BJ (cell line): ENCODE measurements around the gene ICE1. TPM values are rescaled to one million over a fixed set of nuclear protein-coding genes. Genes with fewer than 3 reads are reported as not detected.

ENCODE experiments used
- CTCF ChIA-PET: fragments of 350-600 bp; formaldehyde crosslinking; extraction: SDS; loops from one replicate; lab custom pipeline; 2021; ENCODE audit warnings: antibody characterized with exemption, inconsistent platforms; lab: Yijun Ruan, JAX
- POLR2A ChIA-PET: fragments of 300-600 bp; sonication (Branson Sonifier 250); formaldehyde crosslinking; extraction: SDS; loops from one replicate; lab custom pipeline; 2021; ENCODE audit warnings: antibody characterized with exemption; lab: Charles Lee
- DNase-seq: peaks from one replicate; pipeline ENCODE4 v3.0.0-alpha.2; 2011; ENCODE audit warnings: low read depth
- H3K27me3 ChIP-seq: 2 replicates; pipeline ENCODE4 v1.6.0; 2011; ENCODE audit warnings: low read length; ENCODE audit not compliant: control insufficient read depth, insufficient read depth
- H3K36me3 ChIP-seq: 2 replicates; pipeline ENCODE4 v1.5.1; 2011; ENCODE audit warnings: low read length; ENCODE audit not compliant: control insufficient read depth, insufficient read depth
- H3K4me3 ChIP-seq: 2 replicates; pipeline ENCODE4 v1.5.1; 2011; ENCODE audit warnings: low read depth, mild to moderate bottlenecking, control low read depth, low read length
- polyA plus RNA-seq: library from polyadenylated mRNA; depleted of rRNA; stranded (reverse); fragments of >200 nt; gene quantifications from 2 replicates; pipeline ENCODE4 v1.2.3, GENCODE V29; 2011
- TF ChIP-seq, protein P1 (sequence below): IDR thresholded peaks from 2 replicates; pipeline ENCODE4 v1.5.1; 2011; ENCODE audit warnings: low read depth, mild to moderate bottlenecking, control low read depth, inconsistent platforms, low read length, moderate library complexity; ENCODE audit not compliant: insufficient read depth

Gene ICE1
- polyA plus RNA-seq, 1 experiment: 10.2 TPM

DNA sequence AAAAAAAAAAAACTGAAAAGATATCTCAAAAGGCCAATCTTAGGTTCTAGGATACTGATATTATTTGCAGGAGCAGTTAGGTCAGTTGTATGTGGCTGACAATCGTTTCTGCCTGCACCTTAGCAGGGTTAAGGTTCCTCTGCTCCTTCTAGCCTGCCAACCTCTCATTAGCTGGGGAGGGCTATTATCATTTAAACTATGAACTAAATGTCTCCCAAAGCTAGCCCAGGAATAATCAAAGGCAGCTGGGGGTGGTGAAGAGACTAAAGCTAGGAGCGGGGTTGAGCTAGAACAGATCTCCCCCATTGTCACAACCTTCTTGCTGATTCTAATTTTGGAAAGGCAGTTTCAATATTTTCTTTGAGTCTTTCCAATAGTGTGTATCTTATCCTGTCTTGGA, 99.9 kb downstream of the ICE1 start:
- Histone ChIP-seq H3K36me3 (no peaks in the 10 kb centered on the region), H3K4me3 (no peak overlapping the region), H3K27me3 (no peaks in the 10 kb centered on the region)
- DNase-seq: no peak
- ChIA-PET CTCF (no interaction called here), POLR2A (no interaction called here)
- TF ChIP-seq, protein P1, sequence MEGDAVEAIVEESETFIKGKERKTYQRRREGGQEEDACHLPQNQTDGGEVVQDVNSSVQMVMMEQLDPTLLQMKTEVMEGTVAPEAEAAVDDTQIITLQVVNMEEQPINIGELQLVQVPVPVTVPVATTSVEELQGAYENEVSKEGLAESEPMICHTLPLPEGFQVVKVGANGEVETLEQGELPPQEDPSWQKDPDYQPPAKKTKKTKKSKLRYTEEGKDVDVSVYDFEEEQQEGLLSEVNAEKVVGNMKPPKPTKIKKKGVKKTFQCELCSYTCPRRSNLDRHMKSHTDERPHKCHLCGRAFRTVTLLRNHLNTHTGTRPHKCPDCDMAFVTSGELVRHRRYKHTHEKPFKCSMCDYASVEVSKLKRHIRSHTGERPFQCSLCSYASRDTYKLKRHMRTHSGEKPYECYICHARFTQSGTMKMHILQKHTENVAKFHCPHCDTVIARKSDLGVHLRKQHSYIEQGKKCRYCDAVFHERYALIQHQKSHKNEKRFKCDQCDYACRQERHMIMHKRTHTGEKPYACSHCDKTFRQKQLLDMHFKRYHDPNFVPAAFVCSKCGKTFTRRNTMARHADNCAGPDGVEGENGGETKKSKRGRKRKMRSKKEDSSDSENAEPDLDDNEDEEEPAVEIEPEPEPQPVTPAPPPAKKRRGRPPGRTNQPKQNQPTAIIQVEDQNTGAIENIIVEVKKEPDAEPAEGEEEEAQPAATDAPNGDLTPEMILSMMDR: no peak

DNA sequence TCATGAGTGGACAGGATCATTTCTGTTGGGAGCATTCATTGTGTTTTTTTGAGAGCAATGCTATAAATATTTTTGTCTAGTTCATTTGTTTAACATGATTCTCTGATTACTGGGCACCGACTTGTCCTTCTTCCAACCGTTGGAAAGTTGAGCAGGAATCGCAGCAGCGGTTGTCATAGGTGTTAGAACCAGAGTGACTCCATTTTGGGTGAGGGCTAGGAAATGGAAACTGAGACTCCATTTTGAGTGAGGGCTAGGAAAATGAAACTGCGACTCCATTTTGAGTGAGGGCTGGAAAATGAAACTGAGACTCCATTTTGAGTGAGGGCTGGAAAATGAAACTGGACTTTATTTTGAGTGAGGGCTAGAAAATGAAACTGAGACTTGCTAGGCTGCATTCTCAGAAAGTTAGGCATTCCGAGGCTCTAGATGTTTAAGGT, 100.6 kb downstream of the ICE1 start:
- POLR2A ChIA-PET: no interaction called here
- Histone ChIP-seq H3K27me3 (no peaks in the 10 kb centered on the region), H3K36me3 (no peaks in the 10 kb centered on the region), H3K4me3 (no peak overlapping the region)
- no peak for DNase-seq
- CTCF ChIA-PET: no interaction called here
- TF ChIP-seq, protein P1: no peak

DNA sequence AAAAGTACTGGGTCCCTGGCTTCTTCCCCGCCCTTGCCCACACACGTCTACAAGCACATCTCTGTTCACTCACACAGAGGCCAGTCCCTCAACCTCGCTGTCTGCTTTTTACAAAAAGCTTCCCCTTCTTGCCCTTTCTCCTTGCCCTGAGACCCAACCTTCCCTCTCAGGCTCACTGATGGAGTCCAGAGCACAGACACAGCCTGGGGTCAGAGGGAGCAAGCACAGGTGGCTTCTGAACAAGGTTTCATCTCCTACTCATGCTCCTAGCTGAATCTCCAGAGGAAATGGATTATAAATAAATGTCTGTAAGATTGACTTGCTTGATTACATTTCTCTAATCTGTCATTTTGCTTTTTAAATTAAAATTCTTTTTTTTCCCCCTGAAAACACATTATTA, 101.8 kb downstream of the ICE1 start:
- H3K36me3 ChIP-seq: no peaks in the 10 kb centered on the region
- no peak for DNase-seq
- ChIA-PET CTCF (no interaction called here), POLR2A (no interaction called here)
- H3K27me3 ChIP-seq: no peaks in the 10 kb centered on the region
- TF ChIP-seq, protein P1: no peak
- no peak overlapping the region for H3K4me3 ChIP-seq

DNA sequence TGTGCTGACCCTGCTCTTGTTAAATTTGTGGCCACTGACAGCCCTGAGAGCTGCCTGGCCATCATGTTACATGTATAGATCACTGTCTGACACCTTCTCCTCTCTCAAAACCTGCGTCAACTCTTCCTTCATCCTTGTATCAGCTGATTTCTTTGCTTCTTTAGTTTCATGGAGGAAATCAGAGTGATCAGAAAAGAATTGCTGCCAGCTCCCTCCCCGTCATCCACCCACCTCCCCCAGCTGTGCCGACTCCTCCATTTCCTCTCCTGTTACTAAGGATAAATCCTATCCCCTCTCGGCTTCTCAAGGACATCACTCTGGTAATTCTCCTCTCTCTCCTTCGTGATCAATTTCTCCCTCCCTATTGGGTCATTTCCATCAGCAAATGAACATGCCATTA, 108.9 kb downstream of the ICE1 start:
- DNase-seq: no peak
- ChIA-PET CTCF (no interaction called here), POLR2A (no interaction called here)
- no peaks in the 10 kb centered on the region for H3K27me3 ChIP-seq
- no peaks in the 10 kb centered on the region for H3K36me3 ChIP-seq
- no peak overlapping the region for H3K4me3 ChIP-seq
- TF ChIP-seq, protein P1: no peak

DNA sequence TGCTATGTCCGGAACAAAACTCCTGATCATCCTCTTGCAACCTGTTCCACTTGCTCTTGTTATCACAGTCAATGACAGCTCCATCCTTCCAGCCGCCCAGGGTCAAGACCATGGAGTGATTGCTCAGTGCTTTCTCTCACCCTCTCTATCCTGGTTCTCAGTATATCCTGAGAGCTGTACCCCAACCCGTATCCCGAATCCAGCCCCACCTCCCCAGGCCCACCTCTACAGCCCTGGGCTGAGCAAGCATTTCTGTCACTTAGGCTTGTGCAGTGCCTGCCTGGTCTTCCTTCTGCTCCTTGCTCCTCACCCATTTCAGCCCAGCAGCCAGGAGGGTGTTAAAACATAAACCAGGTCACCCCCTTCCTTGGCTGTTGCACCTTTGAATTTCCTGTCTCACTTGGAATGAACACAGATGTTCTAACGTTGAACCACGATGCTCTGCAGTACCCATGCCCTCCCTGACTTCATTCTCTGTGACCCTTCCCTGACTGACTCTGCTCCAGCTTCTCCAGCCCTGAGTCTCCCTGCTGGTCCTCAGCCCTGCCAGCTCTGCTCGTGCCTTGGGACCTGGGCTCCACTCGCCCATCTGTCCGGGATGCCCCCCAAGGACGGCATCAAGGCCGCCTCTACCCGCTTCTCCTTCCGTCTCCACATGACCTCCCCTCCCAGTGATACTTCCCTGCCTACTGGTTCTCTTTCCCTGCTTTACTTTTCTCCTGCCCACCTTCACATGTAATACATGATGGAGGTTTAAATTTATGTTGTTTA, 110.0 kb downstream of the ICE1 start:
- ChIA-PET POLR2A (no interaction called here), CTCF (no interaction called here)
- no peaks in the 10 kb centered on the region for H3K36me3 ChIP-seq

More for the DNA sequence above, 110.0 kb downstream of the ICE1 start:
- Histone ChIP-seq H3K27me3 (no peaks in the 10 kb centered on the region), H3K4me3 (no peak overlapping the region)
- TF ChIP-seq, protein P1: no peak
- DNase-seq: no peak
